GM12878 (cell line): ENCODE measurements around the gene STYXL1.

Experiments
- ASH2L ChIP-seq: fragments of 300-600, 200-600 bp; sonication (generic); IDR thresholded peaks from 2 replicates; pipeline ENCODE4 v1.6.1; 2017; ENCODE audit warnings: low read depth, mild to moderate bottlenecking, borderline replicate concordance
- BCL3 ChIP-seq: IDR thresholded peaks from 2 replicates; pipeline ENCODE4 v1.6.1; 2011; ENCODE audit warnings: borderline replicate concordance, low read depth, mild to moderate bottlenecking, moderate library complexity, low read length; ENCODE audit not compliant: insufficient read depth, poor library complexity, severe bottlenecking
- CTCF ChIP-seq, 3 experiments: IDR thresholded peaks in 2 of 3; conservative IDR thresholded peaks in 1 of 3; 2 replicates each; pipeline ENCODE4 v1.5.1; 2011; ENCODE audit warnings: low read depth in 3 of 3, low read length in 3 of 3, mild to moderate bottlenecking in 3 of 3, control low read depth in 2 of 3, moderate library complexity in 2 of 3, inconsistent platforms in 1 of 3, mixed read lengths in 1 of 3; ENCODE audit not compliant: control insufficient read depth in 2 of 3, insufficient read depth in 1 of 3; ENCODE audit errors: extremely low read depth in 1 of 3
- ESRRA ChIP-seq: IDR thresholded peaks from 2 replicates; pipeline ENCODE4 v1.6.1; 2012; ENCODE audit warnings: mild to moderate bottlenecking, low read length, improper control_type of control experiment
- FOS ChIP-seq: IDR thresholded peaks from 3 replicates; pipeline ENCODE4 v1.6.1; 2011; ENCODE audit warnings: borderline replicate concordance; ENCODE audit not compliant: insufficient read length; ENCODE audit errors: extremely low read depth
- GABPA ChIP-seq: IDR thresholded peaks from 2 replicates; pipeline ENCODE4 v1.6.1; 2014; ENCODE audit warnings: antibody characterized with exemption, low read depth, mild to moderate bottlenecking, inconsistent platforms
- NFIC ChIP-seq: IDR thresholded peaks from 2 replicates; pipeline ENCODE4 v1.6.1; 2012; ENCODE audit warnings: low read depth, mild to moderate bottlenecking, inconsistent platforms, low read length, moderate library complexity
- NFXL1 ChIP-seq: fragments of 450-650 bp; IDR thresholded peaks from 2 replicates; pipeline ENCODE4 v1.6.1; 2017; ENCODE audit warnings: antibody characterized with exemption, mild to moderate bottlenecking, borderline replicate concordance
- PAX8 ChIP-seq: fragments of 450-650 bp; IDR thresholded peaks from 2 replicates; pipeline ENCODE4 v1.6.1; 2017; ENCODE audit warnings: mild to moderate bottlenecking, moderate library complexity
- POLR2A ChIP-seq: IDR thresholded peaks from 2 replicates; pipeline ENCODE4 v1.6.1; 2011; ENCODE audit warnings: low read depth, mild to moderate bottlenecking, low read length
- RUNX3 ChIP-seq: IDR thresholded peaks from 2 replicates; pipeline ENCODE4 v1.6.1; 2012; ENCODE audit warnings: low read length, inconsistent platforms
- TCF12 ChIP-seq: IDR thresholded peaks from 2 replicates; pipeline ENCODE4 v1.6.1; 2011; ENCODE audit warnings: low read depth, mild to moderate bottlenecking, low read length
- ZNF274 ChIP-seq: IDR thresholded peaks from one replicate; pipeline ENCODE4 v1.8.0; 2011; ENCODE audit not compliant: insufficient read length, insufficient read depth
- ZNF687 ChIP-seq: fragments of 450-650 bp; IDR thresholded peaks from 2 replicates; pipeline ENCODE4 v1.6.1; 2017; ENCODE audit warnings: mild to moderate bottlenecking, moderate library complexity

- TF ChIP-seq GABPA (no peak), RUNX3 (no peak), CTCF (IDR thresholded peaks at IDR 0.05 in 2 of 3, conservative IDR thresholded peaks at IDR 0.05 in 1 of 3; ENCODE audit: control insufficient read depth in 2 of 3, extremely low read depth in 1 of 3, insufficient read depth in 1 of 3, low read depth in 3 of 3, low read length in 3 of 3) (no peak), NFXL1 (no peak), FOS (no peak), ZNF687 (no peak), TCF12 (no peak), POLR2A (no peak), ESRRA (no peak), ASH2L (no peak), BCL3 (no peak), ZNF274 (no peak), PAX8 (no peak), NFIC (no peak)
Observed at GRCh38 chr7:76071316-76072242, 23.8 kb upstream of the STYXL1 start.
